Natural killer cell (primary cell): ENCODE measurements around the gene NHERF2. TPM values are rescaled to one million over a fixed set of nuclear protein-coding genes. Genes with fewer than 3 reads are reported as not detected.

Source experiments
- ATAC-seq, 3 donors: fragments of 150-1000 bp in 2 of 3; fragments of 200-7000 bp in 1 of 3; cut with Tn5 transposase; 1 replicate in 1 of 3; 2 replicates in 2 of 3; pipeline ENCODE4 v1.10.0; 2021; ENCODE audit warnings: mild to moderate bottlenecking in 2 of 3, moderate library complexity in 2 of 3
- DNase-seq, 2 donors: peaks; one replicate each; pipeline versions ENCODE4 v3.0.0 to v3.0.0-alpha.2; 2013 to 2021; ENCODE audit warnings: mixed read lengths in 1 of 2
- H3K27ac ChIP-seq: one replicate; pipeline ENCODE4 v1.5.1; 2013; ENCODE audit warnings: mild to moderate bottlenecking, low read length
- H3K27me3 ChIP-seq: one replicate; pipeline ENCODE4 v1.6.1; 2013; ENCODE audit warnings: low read length; ENCODE audit not compliant: control insufficient read depth, insufficient read depth
- H3K36me3 ChIP-seq: one replicate; pipeline ENCODE4 v1.6.1; 2013; ENCODE audit warnings: low read length; ENCODE audit not compliant: control insufficient read depth, insufficient read depth
- H3K4me1 ChIP-seq: one replicate; pipeline ENCODE4 v1.6.1; 2013; ENCODE audit warnings: low read length; ENCODE audit not compliant: control insufficient read depth, insufficient read depth
- H3K4me3 ChIP-seq: one replicate; pipeline ENCODE4 v1.5.1; 2013; ENCODE audit warnings: low read length
- H3K9me3 ChIP-seq: one replicate; pipeline ENCODE4 v1.6.1; 2013; ENCODE audit warnings: low read length; ENCODE audit not compliant: control insufficient read depth, insufficient read depth
- H3K27ac Mint-ChIP-seq, 2 donors: one replicate each; pipeline ENCODE4 v1.8.0; 2022; ENCODE audit warnings: mild to moderate bottlenecking in 2 of 2, mixed read lengths in 2 of 2, moderate library complexity in 1 of 2
- H3K27me3 Mint-ChIP-seq, 2 donors: one replicate each; pipeline ENCODE4 v1.8.0; 2022; ENCODE audit warnings: low read depth in 2 of 2, mixed read lengths in 2 of 2
- H3K36me3 Mint-ChIP-seq: one replicate; pipeline ENCODE4 v1.8.0; 2022; ENCODE audit warnings: mixed read lengths
- H3K4me1 Mint-ChIP-seq, 2 donors: one replicate each; pipeline ENCODE4 v1.8.0; 2022; ENCODE audit warnings: mixed read lengths in 2 of 2
- H3K4me3 Mint-ChIP-seq: one replicate; pipeline ENCODE4 v1.8.0; 2022; ENCODE audit warnings: mild to moderate bottlenecking, moderate library complexity, mixed read lengths
- H3K9me3 Mint-ChIP-seq, 2 donors: one replicate each; pipeline ENCODE4 v1.8.0; 2022; ENCODE audit warnings: mixed read lengths in 2 of 2
- WGBS: methylation state at CpG from one replicate; pipeline ENCODE4 v1.1.7; 2013; ENCODE audit warnings: missing lambda C conversion rate; ENCODE audit not compliant: insufficient coverage; 5-methylcytosine and 5-hydroxymethylcytosine counted together
- intact Hi-C: fragments of 100-400 bp; cut with micrococcal nuclease; formaldehyde crosslinking; loops from one replicate; pipeline ENCODE4 v1.14.2; 2022
- total RNA-seq, 4 donors: library from RNA; stranded (reverse); fragments of 120-200 nt in 1 of 4; gene quantifications; one replicate each; pipeline versions ENCODE4 v1.2.3 to v1.2.4, GENCODE V29; 2013 to 2022
- TF ChIP-seq, protein P1 (sequence below): fragments of 200-600 bp; IDR thresholded peaks from one replicate; pipeline ENCODE4 v1.8.0; 2022; ENCODE audit warnings: antibody characterized with exemption

NHERF2 gene
- total RNA-seq, 3 donors from 2014 or later (not counting 1 experiment from before 2014, with no cell fraction given): 4.3 to 7.1 (median 5.6) TPM

DNA sequence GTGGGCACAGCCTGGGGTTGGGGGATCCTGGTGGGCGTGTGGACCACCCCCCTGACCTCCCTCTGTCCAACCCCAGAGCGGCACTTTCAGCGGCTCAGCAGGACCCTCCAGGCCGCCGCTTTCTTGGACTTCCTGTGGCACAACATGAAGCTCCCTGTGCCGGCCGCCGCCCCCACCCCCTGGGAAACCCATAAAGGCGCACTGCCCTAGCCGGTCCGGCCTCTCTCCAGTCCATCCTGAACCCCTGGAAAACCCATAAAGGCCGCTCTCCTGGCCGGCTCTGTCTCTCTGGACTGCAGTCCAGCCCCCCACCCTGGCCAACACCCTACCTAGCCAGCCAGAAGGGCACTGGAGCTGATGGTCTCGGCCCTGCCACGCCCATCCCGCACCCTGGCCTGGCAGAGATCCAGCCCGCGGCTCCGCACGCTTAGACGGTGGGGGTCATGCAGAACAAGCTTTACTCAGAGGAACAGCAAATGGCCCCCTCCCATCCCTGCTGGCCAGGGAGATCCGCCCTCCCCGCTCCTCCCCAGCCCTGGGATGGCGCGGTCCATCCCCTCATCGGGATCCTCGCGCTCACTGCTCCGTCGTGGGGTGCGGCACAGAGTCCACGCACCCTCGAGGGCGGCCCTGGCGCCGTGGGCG is 48.1 kb upstream of the NHERF2 start:
- intact Hi-C loops: no loop called here
- peaks cover 13% of the 10 kb centered on the region for H3K4me1 ChIP-seq
- no peaks in the 10 kb centered on the region for H3K9me3 ChIP-seq
- TF ChIP-seq, protein P1, sequence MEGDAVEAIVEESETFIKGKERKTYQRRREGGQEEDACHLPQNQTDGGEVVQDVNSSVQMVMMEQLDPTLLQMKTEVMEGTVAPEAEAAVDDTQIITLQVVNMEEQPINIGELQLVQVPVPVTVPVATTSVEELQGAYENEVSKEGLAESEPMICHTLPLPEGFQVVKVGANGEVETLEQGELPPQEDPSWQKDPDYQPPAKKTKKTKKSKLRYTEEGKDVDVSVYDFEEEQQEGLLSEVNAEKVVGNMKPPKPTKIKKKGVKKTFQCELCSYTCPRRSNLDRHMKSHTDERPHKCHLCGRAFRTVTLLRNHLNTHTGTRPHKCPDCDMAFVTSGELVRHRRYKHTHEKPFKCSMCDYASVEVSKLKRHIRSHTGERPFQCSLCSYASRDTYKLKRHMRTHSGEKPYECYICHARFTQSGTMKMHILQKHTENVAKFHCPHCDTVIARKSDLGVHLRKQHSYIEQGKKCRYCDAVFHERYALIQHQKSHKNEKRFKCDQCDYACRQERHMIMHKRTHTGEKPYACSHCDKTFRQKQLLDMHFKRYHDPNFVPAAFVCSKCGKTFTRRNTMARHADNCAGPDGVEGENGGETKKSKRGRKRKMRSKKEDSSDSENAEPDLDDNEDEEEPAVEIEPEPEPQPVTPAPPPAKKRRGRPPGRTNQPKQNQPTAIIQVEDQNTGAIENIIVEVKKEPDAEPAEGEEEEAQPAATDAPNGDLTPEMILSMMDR: no peak
- H3K4me3 Mint-ChIP-seq: no peak overlapping the region
- no peaks in the 10 kb centered on the region for H3K36me3 Mint-ChIP-seq
- H3K27me3 ChIP-seq: peaks cover 31% of the 10 kb centered on the region
- H3K27me3 Mint-ChIP-seq: peaks cover 0 to 12% of the 10 kb centered on the region in 2 donors
- H3K4me3 ChIP-seq: no peak overlapping the region
- DNase-seq (no peak), ATAC-seq (no peak)
- H3K9me3 Mint-ChIP-seq: no peaks in the 10 kb centered on the region
- H3K36me3 ChIP-seq: peaks cover 42% of the 10 kb centered on the region
- no peak overlapping the region for H3K27ac ChIP-seq
- WGBS: 94% methylated on average over 37 of the region's 37 CpGs
- peaks cover 0 to 4% of the 10 kb centered on the region in 2 donors for H3K4me1 Mint-ChIP-seq
- no peak overlapping the region for H3K27ac Mint-ChIP-seq

DNA sequence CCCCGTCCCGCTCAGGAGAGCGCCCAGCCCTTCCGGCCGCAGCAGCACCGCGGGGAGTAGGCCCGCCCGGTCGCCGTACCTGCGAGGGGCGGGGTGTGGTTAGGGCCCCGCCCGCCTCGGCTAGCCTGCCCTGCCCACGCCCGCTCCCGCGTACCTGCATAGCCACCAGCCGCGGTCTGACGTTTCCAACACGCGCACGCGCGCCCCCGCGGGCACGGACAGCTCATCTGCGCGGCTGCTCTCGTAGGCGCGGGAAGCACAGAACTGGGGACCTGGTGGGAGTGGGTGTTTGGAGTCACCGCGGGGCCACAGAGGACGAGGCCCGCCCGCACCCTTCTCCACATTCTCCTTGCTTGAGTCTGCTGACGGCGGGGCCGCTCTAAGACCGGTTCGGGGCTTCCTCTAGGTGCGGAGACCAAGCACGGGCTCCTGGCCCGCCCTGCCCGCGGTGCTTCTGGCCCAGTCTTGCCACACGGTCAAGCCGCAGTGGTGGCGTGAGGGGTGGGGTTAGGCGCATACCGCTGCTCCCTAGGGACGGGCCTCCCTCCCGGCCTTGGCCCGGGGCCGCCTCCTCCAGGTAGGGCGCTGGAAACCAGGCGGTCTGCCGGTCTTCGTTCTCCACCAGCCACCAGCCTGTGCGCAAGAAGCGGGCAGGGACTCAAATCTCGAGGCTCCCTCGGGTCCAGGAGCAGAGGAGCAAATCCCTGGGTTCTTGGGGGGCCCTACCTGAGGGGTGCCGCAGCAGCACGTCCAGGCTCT is 47.3 kb upstream of the NHERF2 start:
- DNase-seq: peak in 1 of 2 donors; percentile 34
- H3K36me3 Mint-ChIP-seq: no peaks in the 10 kb centered on the region
- no peak for ATAC-seq
- H3K27ac Mint-ChIP-seq: no peak overlapping the region
- H3K27me3 ChIP-seq: peaks cover 31% of the 10 kb centered on the region
- peaks cover 0 to 12% of the 10 kb centered on the region in 2 donors for H3K27me3 Mint-ChIP-seq
- H3K4me1 Mint-ChIP-seq: peaks cover under 1 to 4% of the 10 kb centered on the region in 2 donors
- WGBS: 28% methylated on average over 70 of the region's 70 CpGs
- no peak overlapping the region for H3K4me3 Mint-ChIP-seq
- peaks cover 14% of the 10 kb centered on the region for H3K4me1 ChIP-seq
- H3K4me3 ChIP-seq: no peak overlapping the region
- no peaks in the 10 kb centered on the region for H3K9me3 Mint-ChIP-seq
- no peaks in the 10 kb centered on the region for H3K9me3 ChIP-seq
- H3K36me3 ChIP-seq: peaks cover 39% of the 10 kb centered on the region
- no peak overlapping the region for H3K27ac ChIP-seq
- TF ChIP-seq, protein P1: no peak
- intact Hi-C loops: no loop called here

DNA sequence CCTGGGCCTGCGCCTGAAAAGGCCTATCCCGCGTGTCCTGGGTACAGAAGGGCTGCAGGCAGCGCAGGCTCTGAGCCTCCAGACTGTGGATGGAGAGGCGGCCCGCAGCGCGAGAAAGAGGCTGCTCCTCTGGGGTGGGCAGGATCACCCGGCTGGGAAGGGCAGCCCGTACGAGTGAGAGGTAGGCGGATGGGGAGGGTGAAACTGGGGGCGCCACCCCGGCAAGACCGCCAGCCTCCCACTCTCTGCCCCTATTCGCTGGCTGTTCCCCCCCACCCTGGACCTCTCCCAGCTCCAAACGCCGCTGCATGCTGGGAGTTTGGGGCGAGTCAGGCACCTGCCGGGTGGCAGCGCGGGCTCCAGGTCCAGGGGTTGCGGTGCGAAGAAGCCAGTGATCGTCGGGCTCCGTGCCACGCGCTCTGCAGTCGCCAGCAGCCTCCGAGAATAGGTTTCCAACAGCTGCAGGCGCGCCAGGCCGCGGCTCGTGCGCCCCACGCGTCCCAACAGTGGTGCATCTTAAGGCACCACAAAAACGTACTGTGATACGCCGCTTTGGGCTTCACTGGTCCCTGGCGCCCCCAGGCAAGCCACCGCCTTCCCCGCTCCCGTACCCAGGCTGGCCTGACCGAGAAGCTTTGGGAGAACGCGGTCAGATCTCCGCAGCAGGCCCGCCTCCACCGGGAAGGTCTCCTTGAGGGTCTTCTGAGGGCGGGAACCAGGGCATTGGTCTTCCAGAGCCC is 46.5 kb upstream of the NHERF2 start:
- no peaks in the 10 kb centered on the region for H3K9me3 ChIP-seq
- peaks cover 31% of the 10 kb centered on the region for H3K27me3 ChIP-seq
- intact Hi-C loops: no loop called here
- no peaks in the 10 kb centered on the region for H3K36me3 Mint-ChIP-seq
- H3K4me3 Mint-ChIP-seq: no peak overlapping the region
- no peaks in the 10 kb centered on the region for H3K9me3 Mint-ChIP-seq
- H3K4me3 ChIP-seq: no peak overlapping the region
- no peak overlapping the region for H3K27ac ChIP-seq
- TF ChIP-seq, protein P1: no peak
- H3K4me1 Mint-ChIP-seq: peaks cover 4% of the 10 kb centered on the region in 2 donors
- H3K27me3 Mint-ChIP-seq: peaks cover 0 to 12% of the 10 kb centered on the region in 2 donors
- no peak for DNase-seq
- no peak overlapping the region for H3K27ac Mint-ChIP-seq
- 9% methylated on average over 53 of the region's 53 CpGs for WGBS
- ATAC-seq: no peak
- H3K4me1 ChIP-seq: peaks cover 21% of the 10 kb centered on the region
- peaks cover 32% of the 10 kb centered on the region for H3K36me3 ChIP-seq
